HCT116 (cell line): ENCODE results near the gene CALN1. TPM values are rescaled to one million over a fixed set of nuclear protein-coding genes. Genes with fewer than 3 reads are reported as not detected.

Experiments used
- ATAC-seq: fragments of 200-7000 bp; cut with Tn5 transposase; 2 replicates; pipeline ENCODE4 v1.9.1; 2020; ENCODE audit warnings: mild to moderate bottlenecking, moderate library complexity
- BruUV-seq: library from RNA; stranded (reverse); fragments of 400-500 nt; replicated peaks from 2 replicates; lab custom pipeline; 2021; lab: Mats Ljungman, UMichigan
- CTCF ChIA-PET: fragments of 300-600 bp; sonication (Branson Sonifier 250); formaldehyde crosslinking; loops from one replicate; lab custom pipeline; 2021; ENCODE audit warnings: antibody characterized with exemption; lab: Charles Lee
- POLR2A ChIA-PET: fragments of 300-600, 350-600 bp; sonication (Branson Sonifier 250); formaldehyde crosslinking; loops from one replicate; lab custom pipeline; 2021; ENCODE audit warnings: antibody characterized with exemption; lab: Charles Lee
- RAD21 ChIA-PET, 2 experiments: fragments of 300-600 bp; sonication (Branson Sonifier 250); formaldehyde crosslinking; loops; one replicate each; lab custom pipeline; 2023; ENCODE audit warnings: low total read pairs in 2 of 2; ENCODE audit not compliant: uncharacterized antibody in 2 of 2, unreplicated experiment in 2 of 2, low non-redundant PET in 1 of 2; lab: Charles Lee
- DNase-seq: peaks from one replicate; pipeline ENCODE4 v3.0.0-alpha.2; 2010; ENCODE audit warnings: low read depth, low spot score
- H2AFZ ChIP-seq: fragments of 200-600 bp; shearing (Covaris generic), sonication (generic); 2 replicates; pipeline ENCODE4 v1.6.1; 2017; ENCODE audit warnings: low read depth, mixed run types, mixed read lengths, antibody characterized with exemption, low read length; ENCODE audit not compliant: poor library complexity, severe bottlenecking
- H3K27ac ChIP-seq: 2 replicates; pipeline ENCODE4 v1.5.1; 2012; ENCODE audit warnings: low read depth, low read length
- H3K27me3 ChIP-seq: fragments of 200-600 bp; sonication (generic); 2 replicates; pipeline ENCODE4 v1.6.1; 2016; ENCODE audit warnings: mixed run types, low read length, mixed read lengths; ENCODE audit not compliant: insufficient read depth
- H3K36me3 ChIP-seq, 2 experiments: fragments of 200-500 bp in 1 of 2; fragments of 200-600 bp in 1 of 2; sonication (Bioruptor generic) in 1 of 2; sonication (generic) in 1 of 2; 2 replicates each; pipeline versions ENCODE4 v1.5.1 to v1.6.1; 2014 to 2016; ENCODE audit warnings: low read length in 2 of 2, inconsistent platforms in 1 of 2, mixed read lengths in 1 of 2, mixed run types in 1 of 2; ENCODE audit not compliant: insufficient read depth in 2 of 2, control insufficient read depth in 1 of 2
- H3K4me1 ChIP-seq, 2 experiments: fragments of 200-600 bp in 1 of 2; sonication (generic) in 1 of 2; 2 replicates each; pipeline versions ENCODE4 v1.5.1 to v1.6.1; 2012 to 2017; ENCODE audit warnings: low read length in 2 of 2, inconsistent platforms in 1 of 2, mild to moderate bottlenecking in 1 of 2, mixed read lengths in 1 of 2, mixed run types in 1 of 2, moderate library complexity in 1 of 2; ENCODE audit not compliant: insufficient read depth in 2 of 2, control insufficient read depth in 1 of 2
- H3K4me2 ChIP-seq: fragments of 200-600 bp; sonication (generic); 2 replicates; pipeline ENCODE4 v1.6.1; 2017; ENCODE audit warnings: mixed run types, low read length, mixed read lengths
- H3K4me3 ChIP-seq, 2 experiments: fragments of 200-600 bp in 1 of 2; sonication (generic) in 1 of 2; replicated peaks in 1 of 2; 2 replicates each; pipeline ENCODE4 v1.5.1; 2011 to 2016; ENCODE audit warnings: low read length in 2 of 2, control low read depth in 1 of 2, low read depth in 1 of 2, mild to moderate bottlenecking in 1 of 2, mixed read lengths in 1 of 2, mixed run types in 1 of 2
- H3K79me2 ChIP-seq: fragments of 200-600 bp; sonication (generic); 2 replicates; pipeline ENCODE4 v1.6.1; 2017; ENCODE audit warnings: mild to moderate bottlenecking, mixed run types, low read length, moderate library complexity, mixed read lengths; ENCODE audit not compliant: insufficient read depth
- H3K9ac ChIP-seq: fragments of 200-600 bp; sonication (generic); 2 replicates; pipeline ENCODE4 v1.6.1; 2016; ENCODE audit warnings: low read length, mixed read lengths
- H3K9me2 ChIP-seq: fragments of 200-600 bp; sonication (generic), shearing (Covaris generic); 2 replicates; pipeline ENCODE4 v1.6.1; 2017; ENCODE audit warnings: mixed run types, mild to moderate bottlenecking, moderate library complexity; ENCODE audit not compliant: insufficient read depth
- H3K9me3 ChIP-seq, 2 experiments: fragments of 200-500 bp in 1 of 2; fragments of 200-600 bp in 1 of 2; sonication (Bioruptor generic) in 1 of 2; sonication (generic) in 1 of 2; 2 replicates each; pipeline ENCODE4 v1.6.1; 2014 to 2017; ENCODE audit warnings: low read length in 2 of 2, mixed read lengths in 2 of 2, inconsistent platforms in 1 of 2, low read depth in 1 of 2, mild to moderate bottlenecking in 1 of 2, mixed run types in 1 of 2, moderate library complexity in 1 of 2; ENCODE audit not compliant: control insufficient read depth in 1 of 2, insufficient read depth in 1 of 2
- H4K20me1 ChIP-seq: fragments of 200-600 bp; sonication (generic), shearing (Covaris generic); 2 replicates; pipeline ENCODE4 v1.6.1; 2017; ENCODE audit warnings: mixed run types, mild to moderate bottlenecking, moderate library complexity; ENCODE audit not compliant: insufficient read depth
- ATF3 ChIP-seq: IDR thresholded peaks from 2 replicates; pipeline ENCODE4 v1.6.1; 2012
- CEBPB ChIP-seq: IDR thresholded peaks from 2 replicates; pipeline ENCODE4 v1.6.1; 2012; ENCODE audit warnings: low read depth
- EGR1 ChIP-seq: IDR thresholded peaks from 2 replicates; pipeline ENCODE4 v1.6.1; 2012; ENCODE audit warnings: low read depth
- ELF1 ChIP-seq: IDR thresholded peaks from 2 replicates; pipeline ENCODE4 v1.6.1; 2012; ENCODE audit warnings: low read depth, borderline replicate concordance
- EZH2 ChIP-seq: fragments of 200-600 bp; sonication (generic); IDR thresholded peaks from 2 replicates; pipeline ENCODE4 v1.6.1; 2017; ENCODE audit warnings: antibody characterized with exemption, mixed run types
- EZH2phosphoT487 ChIP-seq: fragments of 200-600 bp; IDR thresholded peaks from 2 replicates; pipeline ENCODE4 v1.6.1; 2018; ENCODE audit warnings: antibody characterized with exemption, borderline replicate concordance
- MAX ChIP-seq: IDR thresholded peaks from 2 replicates; pipeline ENCODE4 v1.6.1; 2012
- POLR2A ChIP-seq: IDR thresholded peaks from 2 replicates; pipeline ENCODE4 v1.7.0; 2011; ENCODE audit warnings: borderline replicate concordance; ENCODE audit not compliant: insufficient read depth, insufficient read length; ENCODE audit errors: extremely low read depth
- POLR2AphosphoS5 ChIP-seq: IDR thresholded peaks from 2 replicates; pipeline ENCODE4 v1.6.1; 2011; ENCODE audit warnings: mild to moderate bottlenecking, low read depth, low read length, moderate library complexity
- RAD21 ChIP-seq: IDR thresholded peaks from 2 replicates; pipeline ENCODE4 v1.6.1; 2012; ENCODE audit warnings: low read depth, mild to moderate bottlenecking
- REST ChIP-seq: IDR thresholded peaks from 2 replicates; pipeline ENCODE4 v1.6.1; 2012; ENCODE audit warnings: low read depth
- SIN3A ChIP-seq: IDR thresholded peaks from 2 replicates; pipeline ENCODE4 v1.6.1; 2012; ENCODE audit warnings: low read depth
- SP1 ChIP-seq: IDR thresholded peaks from 2 replicates; pipeline ENCODE4 v1.6.1; 2012; ENCODE audit warnings: low read depth
- SRF ChIP-seq: IDR thresholded peaks from 2 replicates; pipeline ENCODE4 v1.6.1; 2012; ENCODE audit warnings: low read depth
- TCF7L2 ChIP-seq: IDR thresholded peaks from 2 replicates; pipeline ENCODE4 v1.7.0; 2011; ENCODE audit warnings: borderline replicate concordance, inconsistent platforms; ENCODE audit not compliant: insufficient read depth, insufficient read length; ENCODE audit errors: extremely low read depth
- YY1 ChIP-seq: IDR thresholded peaks from 2 replicates; pipeline ENCODE4 v1.6.1; 2011; ENCODE audit warnings: low read length, low read depth, moderate library complexity, mild to moderate bottlenecking; ENCODE audit not compliant: insufficient replicate concordance; ENCODE audit errors: extremely low read depth
- ZNF274 ChIP-seq: fragments of 200-500 bp; sonication (Bioruptor generic); IDR thresholded peaks from 2 replicates; pipeline ENCODE4 v1.6.1; 2014; ENCODE audit warnings: mild to moderate bottlenecking, low read depth, low read length, inconsistent platforms
- intact Hi-C: fragments of 100-400 bp; cut with micrococcal nuclease; formaldehyde crosslinking; loops from 2 replicates; pipeline ENCODE4 v1.10.0; 2022
- total RNA-seq: library from RNA; stranded (reverse); gene quantifications from one replicate; pipeline ENCODE4 v1.2.1, GENCODE V29; 2021; ENCODE audit not compliant: unreplicated experiment
- TF ChIP-seq, protein P1 (sequence below): IDR thresholded peaks from 2 replicates; pipeline ENCODE4 v1.6.1; 2011; ENCODE audit warnings: mild to moderate bottlenecking, low read length, moderate library complexity; ENCODE audit not compliant: insufficient replicate concordance; ENCODE audit errors: extremely low read depth

CALN1 gene
- total RNA-seq, 1 experiment from 2014 or later: 0.17 TPM

DNA sequence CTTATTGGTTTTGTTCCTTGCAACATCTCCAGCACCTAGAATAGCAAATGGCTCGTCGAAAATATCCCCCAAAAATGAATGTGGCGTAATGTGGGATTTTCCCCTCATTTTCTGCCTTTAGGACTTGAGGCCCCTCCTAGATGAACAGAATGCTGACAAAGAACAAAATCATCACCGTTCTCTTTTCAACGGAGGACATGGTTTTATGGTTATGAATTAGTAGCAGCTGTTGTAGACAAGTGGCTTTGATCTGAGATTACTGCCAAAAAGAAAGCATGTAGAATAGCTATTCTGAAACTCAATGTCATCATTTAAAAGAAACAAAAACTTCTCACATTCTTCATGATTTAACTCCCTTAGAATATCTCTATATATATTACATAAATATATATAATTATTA is 17.2 kb upstream of the CALN1 start:
- Histone ChIP-seq H3K4me3 (no peak overlapping the region), H3K9me3 (no peaks in the 10 kb centered on the region), H3K4me2 (no peak overlapping the region), H2AFZ (no peak overlapping the region), H4K20me1 (no peaks in the 10 kb centered on the region), H3K79me2 (no peaks in the 10 kb centered on the region), H3K36me3 (no peaks in the 10 kb centered on the region), H3K27me3 (0 out of 2 replicates have a peak, but pooled peaks cover 3% of the 10 kb centered on the region), H3K27ac (no peak overlapping the region), H3K4me1 (no peaks in the 10 kb centered on the region), H3K9ac (no peak overlapping the region), H3K9me2 (no peaks in the 10 kb centered on the region)
- DNase-seq: no peak
- POLR2A ChIA-PET: no interaction called here
- RAD21 ChIA-PET: no interaction called here
- CTCF ChIA-PET: no interaction called here
- TF ChIP-seq SIN3A (no peak), EZH2 (no peak), CEBPB (no peak), ATF3 (no peak), SP1 (no peak), POLR2A (no peak), SRF (no peak), EGR1 (no peak), EZH2phosphoT487 (no peak), ELF1 (no peak), YY1 (no peak), RAD21 (no peak), REST (no peak), POLR2AphosphoS5 (no peak), ZNF274 (no peak), MAX (no peak), TCF7L2 (no peak)
- TF ChIP-seq, protein P1, sequence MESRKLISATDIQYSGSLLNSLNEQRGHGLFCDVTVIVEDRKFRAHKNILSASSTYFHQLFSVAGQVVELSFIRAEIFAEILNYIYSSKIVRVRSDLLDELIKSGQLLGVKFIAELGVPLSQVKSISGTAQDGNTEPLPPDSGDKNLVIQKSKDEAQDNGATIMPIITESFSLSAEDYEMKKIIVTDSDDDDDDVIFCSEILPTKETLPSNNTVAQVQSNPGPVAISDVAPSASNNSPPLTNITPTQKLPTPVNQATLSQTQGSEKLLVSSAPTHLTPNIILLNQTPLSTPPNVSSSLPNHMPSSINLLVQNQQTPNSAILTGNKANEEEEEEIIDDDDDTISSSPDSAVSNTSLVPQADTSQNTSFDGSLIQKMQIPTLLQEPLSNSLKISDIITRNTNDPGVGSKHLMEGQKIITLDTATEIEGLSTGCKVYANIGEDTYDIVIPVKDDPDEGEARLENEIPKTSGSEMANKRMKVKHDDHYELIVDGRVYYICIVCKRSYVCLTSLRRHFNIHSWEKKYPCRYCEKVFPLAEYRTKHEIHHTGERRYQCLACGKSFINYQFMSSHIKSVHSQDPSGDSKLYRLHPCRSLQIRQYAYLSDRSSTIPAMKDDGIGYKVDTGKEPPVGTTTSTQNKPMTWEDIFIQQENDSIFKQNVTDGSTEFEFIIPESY: no peak
- intact Hi-C loops: no loop called here
- ATAC-seq: no peak
- BruUV-seq: no TSS peak
